ENCODE measurements around the gene ALPP. TPM values are rescaled to one million over a fixed set of nuclear protein-coding genes. Genes with fewer than 3 reads are reported as not detected.
A peak's percentile ranks its signal among the peaks of the same experiment; 100 is the strongest.
"Not testable (repeated sequence)": the region's sequence is repeated elsewhere in the genome, so short reads cannot be mapped to it uniquely, and the experiment has no call there.

Gene ALPP
- total RNA-seq, 2 donors from 2014 or later: 0.15 TPM; not detected in 1

DNA sequence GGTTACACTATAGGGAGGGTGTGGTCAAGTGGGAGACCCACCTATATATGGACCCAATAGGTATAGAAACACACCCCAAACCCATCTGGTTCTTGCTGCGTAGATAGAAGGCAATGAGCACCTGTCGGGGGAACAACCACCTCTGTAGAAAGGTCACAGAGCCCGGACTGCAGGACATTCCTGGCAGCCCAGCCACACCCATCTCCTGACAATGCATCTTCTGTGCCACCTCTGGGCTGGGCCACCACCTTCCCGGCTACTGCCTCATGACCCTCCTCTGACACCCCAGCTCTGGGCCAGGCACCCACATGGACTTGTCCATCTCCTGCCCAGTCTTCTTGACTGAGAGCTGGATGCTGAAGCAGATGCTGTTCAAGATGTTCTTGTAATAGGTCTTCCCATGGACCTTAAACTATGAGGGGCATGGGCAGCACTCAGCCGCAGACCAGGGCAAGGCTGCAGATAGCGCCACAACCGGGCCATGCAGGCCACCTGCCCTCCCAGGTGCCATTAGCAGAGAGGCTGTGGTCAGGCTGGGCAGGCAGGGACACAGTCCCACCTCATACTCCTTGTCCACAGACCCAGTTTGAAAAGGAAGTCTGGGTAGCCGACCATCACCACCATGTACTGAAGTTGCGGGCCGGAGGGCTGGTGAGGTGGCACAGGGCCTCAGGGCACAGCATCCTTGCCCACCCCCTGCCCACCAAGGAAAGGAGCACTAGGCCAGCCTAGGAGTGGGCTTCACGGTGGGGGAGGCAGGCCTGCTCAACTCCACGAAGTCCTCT lies 37.4 kb downstream of the ALPP start:
- ATAC-seq (peak; percentile 15), DNase-seq (no peak)
- intact Hi-C loops (cut with DNase I, micrococcal nuclease): no loop called here

DNA sequence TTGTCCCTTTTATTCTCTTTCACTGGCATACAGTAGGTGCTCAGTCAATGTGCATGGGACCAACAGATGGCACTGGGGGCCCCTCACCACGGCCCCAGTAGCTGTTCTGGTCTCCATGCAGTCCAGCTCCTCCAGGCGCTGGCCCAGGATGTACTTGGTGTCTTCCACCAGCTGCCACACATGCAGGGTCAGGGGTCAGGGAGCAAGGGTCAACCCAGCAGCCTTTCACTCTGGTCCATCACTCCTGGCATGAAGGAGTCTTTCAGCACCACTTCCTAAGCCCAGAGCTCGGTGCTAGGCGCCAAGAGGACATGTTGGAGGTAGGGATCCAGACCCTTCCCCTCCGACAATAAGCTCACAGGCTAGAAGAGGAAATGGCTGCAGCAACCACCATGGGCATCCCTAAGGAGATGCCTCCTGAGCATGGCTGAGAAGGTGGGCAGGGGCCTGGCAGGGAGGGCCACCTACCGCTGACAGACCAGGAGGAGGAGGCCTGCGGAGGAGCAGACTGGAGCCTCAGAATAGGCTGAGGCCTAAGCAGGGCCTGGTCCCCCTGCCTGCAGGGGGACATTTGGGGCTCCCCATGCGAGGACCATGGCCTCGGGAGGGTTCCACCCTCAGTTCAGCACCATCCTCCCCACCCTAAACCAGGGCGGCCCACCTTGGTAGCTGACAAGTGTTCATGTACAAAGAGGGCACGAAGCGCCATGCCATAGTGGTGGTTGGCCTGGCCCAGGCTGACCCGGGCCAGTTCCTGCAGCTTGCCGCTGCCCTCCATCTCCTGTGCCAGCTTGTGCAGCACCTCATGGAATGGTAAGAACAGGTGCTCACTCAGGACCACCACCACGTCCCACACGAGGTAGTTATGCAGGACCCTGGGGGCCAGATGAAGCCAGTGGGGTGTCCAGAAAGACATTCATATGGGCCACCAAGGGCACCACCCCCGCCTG lies 38.2 kb downstream of the ALPP start:
- DNase-seq (no peak), ATAC-seq (no peak)
- intact Hi-C loops (cut with DNase I, micrococcal nuclease): no loop called here

DNA sequence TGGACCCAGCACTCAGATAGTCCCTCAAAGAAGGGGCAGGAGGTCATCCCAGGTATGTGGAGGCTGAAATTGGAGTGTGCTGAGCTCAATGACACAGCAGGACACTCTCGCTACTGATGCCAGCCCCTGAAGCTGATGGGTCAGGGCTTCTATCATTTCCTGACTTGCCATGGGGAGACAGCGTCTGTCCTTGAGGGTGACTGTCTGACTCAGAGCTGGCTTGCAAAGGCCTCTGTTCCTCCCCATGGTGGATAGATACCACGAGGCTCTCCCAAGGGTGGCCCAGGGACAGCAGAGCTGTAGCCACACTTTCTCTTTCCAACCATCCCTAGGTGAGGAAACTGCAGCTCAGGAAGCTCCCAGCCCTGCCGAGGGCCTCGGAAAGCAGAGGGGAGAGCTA lies 38.9 kb downstream of the ALPP start:
- DNase-seq (no peak), ATAC-seq (no peak)
- intact Hi-C loops (cut with DNase I, micrococcal nuclease): no loop called here

DNA sequence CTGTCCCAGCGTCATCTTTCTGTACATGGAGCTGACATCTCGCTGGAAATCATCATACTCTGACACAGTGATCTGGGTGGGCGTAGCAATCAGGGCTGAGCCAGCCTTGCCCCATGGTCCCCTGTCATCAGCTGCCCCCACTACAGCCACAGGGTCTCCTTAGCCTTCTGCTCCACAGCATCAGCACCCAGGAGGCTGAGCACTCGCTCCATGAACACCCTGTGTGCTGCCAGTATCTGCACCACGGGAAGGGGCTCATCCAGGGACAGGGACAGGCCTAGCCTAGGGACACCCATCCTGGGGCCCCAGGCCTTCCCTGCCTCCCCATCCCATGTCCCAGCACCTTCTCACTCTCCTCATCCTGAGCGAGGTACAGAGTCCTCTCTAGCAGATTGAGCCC lies 39.5 kb downstream of the ALPP start:
- ATAC-seq (no peak), DNase-seq (no peak)
- intact Hi-C loops (cut with DNase I, micrococcal nuclease): no loop called here

DNA sequence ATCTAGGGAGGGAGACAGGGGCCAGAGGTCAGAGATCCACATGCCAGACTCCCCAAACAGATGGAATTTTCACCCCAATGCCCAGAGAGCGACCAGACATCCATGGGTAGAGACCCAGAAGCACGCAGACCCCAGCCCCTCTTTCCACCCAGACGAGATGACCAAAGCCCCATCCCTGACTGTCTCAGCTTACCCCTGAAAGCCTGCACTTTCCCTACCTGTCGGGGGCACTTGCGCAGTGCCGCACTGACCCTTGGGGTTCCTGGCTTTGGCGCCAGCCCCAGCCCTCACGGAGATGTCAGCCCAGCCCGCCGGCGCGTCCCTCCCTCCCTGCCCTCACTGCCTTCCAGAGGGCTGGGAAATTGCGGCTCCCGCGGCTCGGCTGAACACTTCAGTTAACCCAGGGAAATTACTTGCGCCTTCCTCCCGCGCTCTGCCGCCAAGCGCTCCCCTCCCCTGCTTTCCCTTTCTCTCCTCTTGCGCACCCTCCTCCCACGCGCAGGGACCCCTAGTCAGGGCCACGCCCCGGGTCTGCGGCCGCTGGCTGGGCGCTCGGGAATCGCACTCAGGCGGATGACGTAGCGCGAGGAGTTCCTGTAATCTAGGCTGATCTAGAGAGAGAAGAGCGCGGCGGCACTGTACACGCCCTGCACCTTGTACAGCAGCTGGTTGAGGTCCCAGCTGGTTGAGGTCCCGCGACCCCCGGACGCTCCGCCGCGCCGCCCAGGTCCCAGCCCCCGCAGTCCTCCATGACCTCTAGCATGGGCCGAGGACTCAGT lies 40.1 kb downstream of the ALPP start:
- ATAC-seq (peak; percentile 68), DNase-seq (peak in 1 of 2 donors; percentile 51)
- intact Hi-C loops (cut with DNase I, micrococcal nuclease): no loop called here

DNA sequence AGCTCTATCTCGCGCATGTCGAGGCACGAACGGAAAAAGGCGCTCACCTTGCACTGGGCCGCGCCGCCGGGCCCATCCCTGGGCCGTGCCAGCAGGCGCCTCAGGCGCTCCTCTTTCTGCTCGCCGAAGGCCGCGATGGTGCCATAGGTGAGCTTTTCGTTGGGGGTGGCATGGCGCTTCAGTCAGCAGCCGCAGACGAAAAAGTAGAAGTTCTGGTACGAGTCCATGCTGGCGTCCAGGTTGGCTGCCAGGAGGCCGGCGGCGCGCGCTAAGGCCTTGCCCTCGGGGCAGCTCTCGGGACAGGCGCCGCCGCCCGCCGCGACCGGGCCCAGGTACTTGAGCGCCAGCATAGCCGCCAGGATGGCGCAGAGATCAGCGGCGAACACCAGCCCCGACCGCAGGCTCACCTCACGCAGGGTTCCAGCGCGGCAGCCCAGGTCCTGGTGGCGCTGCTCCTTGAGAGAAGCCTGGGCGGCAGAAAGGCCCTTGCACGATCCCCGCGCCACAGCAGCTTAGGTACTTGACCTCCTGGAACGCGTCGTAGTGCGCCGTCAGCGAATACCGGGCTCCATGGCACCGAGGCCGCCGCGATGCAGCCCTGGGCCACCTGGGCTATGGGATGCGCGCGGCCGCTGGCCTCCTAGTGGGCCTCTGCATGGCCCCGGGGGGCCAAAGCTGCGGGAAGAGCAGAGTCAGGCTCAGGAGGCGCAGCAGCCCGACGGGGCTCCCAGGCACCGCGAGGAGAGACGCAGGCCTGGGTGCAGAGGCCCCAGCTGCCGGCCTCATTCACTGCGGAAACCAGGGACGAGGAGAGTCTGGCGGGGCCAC lies 40.9 kb downstream of the ALPP start:
- intact Hi-C loops (cut with DNase I, micrococcal nuclease): no loop called here
- ATAC-seq: peak; percentile 17
- no peak for DNase-seq

DNA sequence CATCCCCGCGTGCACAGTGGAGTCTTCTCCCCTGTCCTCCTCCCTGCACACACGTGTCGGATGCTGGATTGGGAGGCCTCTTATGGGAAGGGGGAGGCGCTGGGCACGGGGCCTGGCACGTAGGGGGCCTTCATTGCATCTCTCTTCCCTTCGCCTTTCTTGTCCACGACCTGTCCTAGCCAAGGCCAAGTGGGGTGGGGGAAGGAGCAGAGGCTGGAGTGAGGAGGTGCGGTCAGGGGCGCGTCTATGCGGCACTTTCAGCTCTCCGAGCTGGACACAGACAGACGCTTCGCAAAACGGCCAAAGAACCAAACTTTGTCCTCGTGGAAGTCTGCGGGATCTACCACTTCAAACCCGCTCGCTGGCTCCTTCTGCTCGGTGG lies 41.5 kb downstream of the ALPP start:
- no peak for DNase-seq
- intact Hi-C loops (cut with DNase I, micrococcal nuclease): no loop called here
- no peak for ATAC-seq

DNA sequence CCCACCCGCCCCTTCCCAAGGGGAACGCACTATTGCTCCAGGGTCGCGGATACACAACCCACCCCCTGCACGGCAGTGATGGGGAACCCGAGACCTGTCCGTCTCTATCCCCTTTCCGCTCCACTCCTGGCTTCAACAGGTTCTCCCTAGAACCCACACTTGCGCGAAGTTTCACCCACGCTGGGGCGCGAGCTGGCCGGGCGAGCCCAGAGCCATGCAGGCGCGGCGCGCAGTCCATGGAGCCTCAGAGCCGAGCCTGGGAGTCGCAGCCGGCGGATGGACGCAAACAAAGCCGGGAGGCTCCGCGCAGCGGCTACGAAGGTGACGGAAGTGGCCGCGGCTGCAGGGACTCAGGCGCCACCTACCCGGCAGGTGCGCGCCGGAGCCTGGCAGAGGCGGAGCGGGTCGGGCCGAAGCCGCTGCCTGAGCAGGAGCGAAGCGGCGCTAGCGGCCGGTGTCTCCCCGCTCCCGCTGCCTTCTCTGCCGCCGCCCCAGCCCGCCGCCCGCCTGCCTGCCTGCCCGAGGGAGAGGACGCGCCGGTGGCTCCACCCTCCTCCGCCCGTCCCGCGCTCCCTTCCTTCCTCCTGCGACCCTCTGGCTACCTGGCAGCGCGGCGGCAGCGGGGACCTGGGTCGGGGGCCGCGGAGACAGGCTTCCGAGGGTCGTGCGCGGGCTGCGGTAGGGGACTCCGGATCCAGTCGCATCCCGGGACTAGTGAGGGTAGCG lies 42.1 kb downstream of the ALPP start:
- ATAC-seq (peak; percentile 89), DNase-seq (peak in 1 of 2 donors; percentile 68)
- intact Hi-C loops (cut with DNase I, micrococcal nuclease): no loop called here

DNA sequence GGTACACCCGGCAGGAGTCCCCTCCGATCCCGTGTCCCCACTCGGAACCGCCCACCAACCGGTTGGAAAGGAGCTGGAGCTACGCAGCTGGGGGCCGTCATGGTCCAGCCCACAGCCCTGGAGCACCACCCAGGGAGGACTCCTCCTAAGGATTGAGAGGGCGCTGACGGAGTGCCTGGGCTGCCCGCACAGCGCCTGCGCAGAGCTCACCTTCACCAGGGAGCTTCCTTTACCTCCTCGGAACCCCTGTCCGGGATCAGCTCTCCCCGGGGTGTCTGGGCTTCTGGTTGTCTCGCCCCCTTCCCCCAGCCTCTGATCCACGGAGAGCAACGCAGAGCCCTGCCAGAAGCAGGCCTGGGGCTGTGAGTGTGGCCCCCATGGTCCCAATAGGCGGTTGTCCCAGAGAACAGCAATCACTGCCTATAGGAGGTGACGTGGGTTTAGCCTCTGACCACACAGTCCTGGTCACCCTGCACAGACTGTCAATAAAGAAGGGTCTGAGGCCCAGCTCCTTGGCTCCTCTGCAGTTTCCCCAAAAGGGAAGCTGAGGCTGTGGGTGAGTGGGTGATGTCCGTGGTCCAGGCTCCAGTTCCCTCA lies 42.7 kb downstream of the ALPP start:
- ATAC-seq (peak; percentile 30), DNase-seq (no peak)
- intact Hi-C loops (cut with DNase I, micrococcal nuclease): no loop called here

DNA sequence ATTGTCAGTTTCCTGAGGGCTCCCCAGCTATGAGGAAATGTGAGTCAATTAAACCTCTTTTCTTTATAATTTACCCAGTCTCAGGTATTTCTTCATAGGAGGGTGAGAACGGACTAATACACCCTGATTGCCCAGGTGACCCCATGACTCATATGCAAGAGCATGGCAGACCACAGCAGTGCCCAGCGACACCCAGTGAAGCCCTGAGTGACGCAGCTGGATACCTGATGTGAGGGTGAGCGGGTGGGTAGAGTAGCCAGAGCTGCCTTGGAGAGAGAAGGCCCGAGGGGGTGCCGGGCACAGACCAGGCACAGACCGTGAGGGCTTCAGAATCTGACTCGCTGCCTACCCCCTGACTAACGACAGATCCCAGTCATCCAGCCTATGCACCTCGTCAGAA lies 43.5 kb downstream of the ALPP start:
- intact Hi-C loops (cut with DNase I, micrococcal nuclease): no loop called here
- DNase-seq: no peak
- ATAC-seq: no peak

DNA sequence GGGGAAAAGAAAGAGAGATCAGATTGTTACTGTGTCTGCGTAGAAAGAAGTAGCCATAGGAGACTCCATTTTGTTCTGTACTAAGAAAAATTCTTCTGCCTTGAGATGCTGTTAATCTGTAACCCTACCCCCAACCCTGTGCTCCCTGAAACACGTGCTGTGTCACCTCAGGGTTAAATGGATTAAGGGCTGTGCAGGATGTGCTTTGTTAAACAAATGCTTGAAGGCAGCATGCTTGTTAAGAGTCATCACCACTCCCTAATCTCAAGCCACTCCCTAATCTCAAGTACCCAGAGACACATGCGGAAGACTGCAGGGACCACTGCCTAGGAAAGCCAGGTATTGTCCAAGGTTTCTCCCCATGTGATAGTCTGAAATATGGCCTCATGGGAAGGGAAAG lies 44.4 kb downstream of the ALPP start:
- ATAC-seq; intact Hi-C loops (cut with DNase I, micrococcal nuclease); DNase-seq: not testable (repeated sequence)

DNA sequence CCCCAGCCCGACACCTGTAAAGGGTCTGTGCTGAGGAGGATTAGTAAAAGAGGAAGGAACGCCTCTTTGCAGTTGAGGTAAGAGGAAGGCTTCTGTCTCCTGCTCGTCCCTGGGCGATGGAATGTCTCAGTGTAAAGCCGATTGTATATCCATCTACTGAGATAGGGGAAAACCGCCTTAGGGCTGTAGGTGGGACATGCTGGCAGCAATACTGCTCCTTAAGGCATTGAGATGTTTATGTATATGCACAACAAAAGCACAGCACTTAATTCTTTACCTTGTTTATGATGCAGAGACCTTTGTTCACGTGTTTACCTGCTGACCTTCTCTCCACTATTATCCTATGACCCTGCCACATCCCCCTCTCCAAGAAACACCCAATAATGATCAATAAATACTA lies 44.9 kb downstream of the ALPP start:
- ATAC-seq; DNase-seq; intact Hi-C loops (cut with DNase I, micrococcal nuclease): not testable (repeated sequence)

DNA sequence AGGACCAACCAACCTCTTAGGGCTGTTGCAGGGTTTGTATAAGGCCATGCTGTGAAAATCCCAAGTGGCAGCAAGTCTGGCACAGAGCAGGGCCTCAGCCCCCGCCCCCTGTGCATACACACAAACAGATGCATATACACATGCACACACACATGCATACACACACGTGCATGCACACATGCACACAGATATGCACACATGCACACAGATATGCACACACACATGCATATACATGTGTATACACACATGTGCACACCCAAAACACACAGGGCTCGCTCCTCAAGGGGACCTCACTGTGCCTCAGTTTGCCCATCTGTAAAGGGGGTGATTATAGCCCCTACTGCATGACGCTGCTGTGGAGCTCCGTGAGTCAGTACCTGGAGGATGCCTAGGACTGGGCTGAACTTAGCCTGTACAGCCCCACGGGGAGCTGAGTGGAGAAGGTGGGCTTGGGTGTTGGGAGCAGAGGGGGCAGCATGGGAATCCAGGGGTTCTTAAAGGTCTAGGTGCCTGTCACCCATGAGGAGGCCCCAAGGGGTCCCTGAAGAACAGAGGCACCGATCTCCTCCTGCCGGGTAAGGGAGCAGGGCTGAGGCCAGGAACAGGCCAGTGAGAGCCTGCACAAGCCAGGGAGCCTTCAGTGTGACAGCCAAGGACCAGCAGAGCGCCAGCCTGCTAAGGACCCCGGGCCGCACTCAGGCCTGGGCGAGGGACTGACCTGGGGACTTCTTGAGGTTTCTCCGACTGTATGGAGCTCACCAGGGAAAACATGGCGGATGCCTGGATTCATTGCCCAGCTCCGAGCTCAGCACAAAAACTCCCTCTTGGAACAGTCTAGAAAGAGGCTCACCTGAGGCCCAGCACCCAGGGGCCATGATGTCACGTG lies 53.4 kb downstream of the ALPP start:
- ATAC-seq: no peak
- no peak for DNase-seq
- intact Hi-C loops (cut with DNase I, micrococcal nuclease): loop anchor here (10.0 kb wide), 1 partner anchor 507 kb away; the partner anchor contains the start of gene NPPC (in 2 of the 2)

Data from left colon (tissue), 2 donors.